ENCODE measurements around the gene ZNF3. TPM values are rescaled to one million over a fixed set of nuclear protein-coding genes. Genes with fewer than 3 reads are reported as not detected.

The ZNF3 gene
- total and polyA plus RNA-seq, 9 of the 15 experiments (the other 6 are each of a cell fraction or from before 2014, with no cell fraction given): 30.0 to 64.9 (median 51.5) TPM

DNA sequence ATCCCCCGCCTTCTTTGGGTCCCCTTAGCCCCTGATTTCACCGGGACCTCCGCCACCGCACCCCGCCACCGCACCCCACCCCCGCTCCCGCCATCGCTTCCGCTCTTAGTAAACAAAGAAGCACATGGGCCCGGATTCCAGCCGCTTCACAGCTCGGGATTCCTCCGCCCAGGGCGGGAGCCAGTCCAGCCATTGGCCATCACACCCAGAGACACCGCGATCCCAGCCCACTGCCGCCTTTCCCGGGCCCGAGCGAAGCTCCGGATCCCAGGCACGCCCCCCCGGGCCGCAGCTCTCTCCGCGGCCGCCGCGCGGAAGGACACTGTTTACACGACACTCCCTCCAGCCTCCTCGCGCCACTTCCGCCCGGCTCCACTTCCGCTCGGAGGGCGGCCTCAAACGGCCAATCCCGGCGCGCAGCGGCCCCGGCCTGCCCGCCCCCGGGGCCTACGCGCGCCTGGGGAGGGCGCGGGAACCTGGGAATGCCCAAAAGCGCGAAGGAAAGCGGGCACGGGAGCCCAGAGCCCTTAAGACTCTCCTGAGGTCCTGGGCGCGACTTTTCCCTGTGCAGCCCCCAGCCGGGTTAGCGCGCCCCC, 19.0 kb upstream of the ZNF3 start (continued):
- TF ChIP-seq SMARCA4 (IDR thresholded peaks at IDR 0.05) (no peak), TARDBP (IDR thresholded peaks at IDR 0.05) (0 out of 2 replicates have a peak, but pooled peaks have one; percentile 35), DPF2 (IDR thresholded peaks at IDR 0.05) (no peak; the same call in 1 of the 2 replicates), ZNF277 (CRISPR knock-in tag; IDR thresholded peaks at IDR 0.05; ENCODE audit: borderline replicate concordance) (no peak), ZNF24 (IDR thresholded peaks at IDR 0.05) (0 out of 2 replicates have a peak, but pooled peaks have one; percentile 59), MCM5 (IDR thresholded peaks at IDR 0.05; ENCODE audit: low read depth) (no peak), ZNF551 (CRISPR knock-in tag; IDR thresholded peaks at IDR 0.05) (no peak), NR2C2 (CRISPR knock-in tag; IDR thresholded peaks at IDR 0.05) (no peak; the same call in 1 of the 2 replicates), NR2C2 (tag; IDR thresholded peaks at IDR 0.05) (peak; percentile 68; the same call in 1 of the 2 replicates)
- TF ChIP-seq, protein P1, sequence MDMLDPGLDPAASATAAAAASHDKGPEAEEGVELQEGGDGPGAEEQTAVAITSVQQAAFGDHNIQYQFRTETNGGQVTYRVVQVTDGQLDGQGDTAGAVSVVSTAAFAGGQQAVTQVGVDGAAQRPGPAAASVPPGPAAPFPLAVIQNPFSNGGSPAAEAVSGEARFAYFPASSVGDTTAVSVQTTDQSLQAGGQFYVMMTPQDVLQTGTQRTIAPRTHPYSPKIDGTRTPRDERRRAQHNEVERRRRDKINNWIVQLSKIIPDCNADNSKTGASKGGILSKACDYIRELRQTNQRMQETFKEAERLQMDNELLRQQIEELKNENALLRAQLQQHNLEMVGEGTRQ (CRISPR knock-in tag; IDR thresholded peaks at IDR 0.05): peak; percentile 27; the same call in 1 of the 2 replicates

DNA sequence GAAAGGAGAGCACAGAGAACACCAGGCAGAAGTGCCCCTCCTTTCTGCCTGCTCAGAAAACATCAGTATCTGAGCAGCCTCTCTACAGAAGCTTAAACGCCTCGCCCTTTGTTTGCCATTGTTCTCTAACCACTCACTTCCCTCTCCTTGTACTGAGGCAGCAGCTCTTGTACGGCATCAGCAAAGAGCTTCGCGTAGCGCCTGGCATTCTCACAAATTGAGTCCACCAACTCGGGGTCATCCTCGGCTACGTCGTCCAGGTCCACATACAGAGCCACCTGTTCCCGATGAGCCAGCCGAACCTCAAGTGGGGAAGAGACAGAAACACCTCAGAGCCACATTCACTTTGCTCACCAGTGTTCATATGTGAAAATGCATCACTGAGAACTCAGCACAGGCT, 17.9 kb upstream of the ZNF3 start:
- Histone ChIP-seq H3K79me2 (ENCODE audit: control insufficient read depth, insufficient read depth, low read length) (peaks cover 60% of the 10 kb centered on the region), H4K20me1 (replicated peaks; ENCODE audit: control insufficient read depth, insufficient read depth, low read length) (peaks cover 38% of the 10 kb centered on the region), H3K4me1 (replicated peaks in 1 of 2; ENCODE audit: control insufficient read depth in 2 of 2, insufficient read depth in 2 of 2, low read length in 2 of 2) (peaks cover 9 to 41% of the 10 kb centered on the region in 2 experiments; a peak in 4 of 5 replicates), H3K9me1 (ENCODE audit: control insufficient read depth, insufficient read depth, low read length) (peaks cover 3% of the 10 kb centered on the region), H2AFZ (ENCODE audit: low read depth, low read length) (no peak overlapping the region), H3K4me2 (ENCODE audit: insufficient read depth, low read length) (peak overlapping the region; percentile 92), H3K27me3 (ENCODE audit: control insufficient read depth in 2 of 2, insufficient read depth in 2 of 2, low read length in 2 of 2) (no peaks in the 10 kb centered on the region), H3K36me3 (ENCODE audit: control insufficient read depth, insufficient read depth, low read length) (peaks cover 73% of the 10 kb centered on the region), H3K9me3 (replicated peaks; ENCODE audit: control insufficient read depth, insufficient read depth, low read depth, low read length) (no peaks in the 10 kb centered on the region), H3K4me3 (peak overlapping the region; percentile 98), H3K27ac (ENCODE audit: extremely low read depth, low read depth, low read length) (peak overlapping the region; percentile 100; the same call in 2 of the 3 replicates), H3K9ac (ENCODE audit: insufficient read depth in 1 of 2, low read depth in 2 of 2, low read length in 2 of 2) (peak overlapping the region; percentile 74 to 99)
- no TSS peak for BruUV-seq (replicated peaks)
- 94% methylated on average over 12 of the region's 12 CpGs for WGBS (ENCODE audit: insufficient coverage, low coverage, missing lambda C conversion rate)
- POLR2A ChIA-PET: interaction anchor here (0.6 to 4.6 kb wide), 5 partner anchors 9 to 86 kb away, joined by 4 to 115 read pairs (median 4); partner anchors contain the start of genes COPS6 and MBLAC1
- in situ Hi-C loops (cut with MboI): no loop called here
- no peak for TF ChIP-seq CREB3L1 (IDR thresholded peaks at IDR 0.05; ENCODE audit: borderline replicate concordance, low read depth)
- peak; percentile 59; the same call in 1 of the 2 replicates for TF ChIP-seq RBFOX2 (IDR thresholded peaks at IDR 0.05; ENCODE audit: low read depth, low read length)
- TF ChIP-seq HMGN3 (IDR thresholded peaks at IDR 0.05; ENCODE audit: borderline replicate concordance, extremely low read depth, insufficient read length, low read depth, low read length): no peak
- FAIRE-seq (no peak), DNase-seq (ENCODE audit: extremely low read depth in 1 of 4, low spot score in 3 of 4) (no peak), ATAC-seq (no peak)
- intact Hi-C loops (cut with micrococcal nuclease): no loop called here
- CTCF ChIA-PET (ENCODE audit: low intra/inter-chr PET ratio): no interaction called here
